ENCODE measurements around the gene ZDHHC3. TPM values are rescaled to one million over a fixed set of nuclear protein-coding genes. Genes with fewer than 3 reads are reported as not detected.

ZDHHC3 gene
- total and polyA plus RNA-seq, 4 donors, result 15.4 to 43.0 (median 24.4) TPM

- H3K4me1 ChIP-seq (ENCODE audit: control insufficient read depth in 4 of 4, insufficient read depth in 4 of 4, low read length in 3 of 4), result no peaks in the 10 kb centered on the region
- no peaks in the 10 kb centered on the region for H3K36me3 ChIP-seq (ENCODE audit: control insufficient read depth in 4 of 4, insufficient read depth in 3 of 4, low read depth in 1 of 4, low read length in 3 of 4)
- peaks cover 0 to 10% (median 3%) of the 10 kb centered on the region in 4 donors for H3K9me3 ChIP-seq (ENCODE audit: control insufficient read depth in 4 of 4, low read length in 3 of 4)
- no peak overlapping the region for H3K27ac ChIP-seq (ENCODE audit: low read depth in 1 of 2, low read length in 2 of 2)
- no peak for DNase-seq (ENCODE audit: low spot score)
- H3K27me3 ChIP-seq (ENCODE audit: control insufficient read depth in 4 of 4, insufficient read depth in 4 of 4, low read length in 3 of 4), result peaks cover 0 to 2% (median 0%) of the 10 kb centered on the region in 4 donors
- TF ChIP-seq HNF4G (IDR thresholded peaks at IDR 0.05), result no peak
- TF ChIP-seq EGR1 (IDR thresholded peaks at IDR 0.05; ENCODE audit: low read depth in 2 of 2), result no peak
- no peak for TF ChIP-seq MAX (IDR thresholded peaks at IDR 0.05)
- no peak for TF ChIP-seq GABPA (IDR thresholded peaks at IDR 0.05 in 1 of 2, conservative IDR thresholded peaks at IDR 0.05 in 1 of 2)
- no peak for TF ChIP-seq ZBTB33 (IDR thresholded peaks at IDR 0.05)
- no peak for TF ChIP-seq SP1 (IDR thresholded peaks at IDR 0.05)
- TF ChIP-seq HNF4A (conservative IDR thresholded peaks at IDR 0.05), result no peak
- TF ChIP-seq TAF1 (conservative IDR thresholded peaks at IDR 0.05), result no peak
- no peak for TF ChIP-seq RXRA (IDR thresholded peaks at IDR 0.05)
- TF ChIP-seq FOXA2 (IDR thresholded peaks at IDR 0.05), result no peak
- TF ChIP-seq RAD21 (IDR thresholded peaks at IDR 0.05), result no peak
- no peak overlapping the region for H3K4me3 ChIP-seq (ENCODE audit: low read depth in 1 of 3, low read length in 3 of 3)
- H3K9ac ChIP-seq (ENCODE audit: low read depth in 1 of 2, low read length in 2 of 2), result no peak overlapping the region
- 68% methylated on average over 4 of the region's 4 CpGs for WGBS
Measured at GRCh38 chr3:44906997-44907396, 69.0 kb downstream of the ZDHHC3 start.

GRCh38 chr3:44905446-44906157 lies 70.4 kb downstream of the ZDHHC3 start:
- no peak for DNase-seq (ENCODE audit: low spot score)
- TF ChIP-seq NR2F2 (IDR thresholded peaks at IDR 0.05) (no peak), SP1 (IDR thresholded peaks at IDR 0.05) (no peak), FOXA2 (IDR thresholded peaks at IDR 0.05) (no peak), HNF4G (IDR thresholded peaks at IDR 0.05) (no peak), RXRA (IDR thresholded peaks at IDR 0.05) (no peak), HNF4A (conservative IDR thresholded peaks at IDR 0.05) (no peak), GABPA (IDR thresholded peaks at IDR 0.05 in 1 of 2, conservative IDR thresholded peaks at IDR 0.05 in 1 of 2) (no peak), ZBTB33 (IDR thresholded peaks at IDR 0.05) (no peak), REST (IDR thresholded peaks at IDR 0.05) (no peak), ATF3 (IDR thresholded peaks at IDR 0.05) (no peak), FOXA1 (IDR thresholded peaks at IDR 0.05) (no peak), JUND (IDR thresholded peaks at IDR 0.05) (no peak), TAF1 (conservative IDR thresholded peaks at IDR 0.05) (no peak), RAD21 (IDR thresholded peaks at IDR 0.05) (no peak), CTCF (IDR thresholded peaks at IDR 0.05; ENCODE audit: low read depth, low read length, missing input control) (no peak), MAX (IDR thresholded peaks at IDR 0.05) (no peak)
- Histone ChIP-seq H3K9me3 (ENCODE audit: control insufficient read depth in 4 of 4, low read length in 3 of 4) (peaks cover 0 to 5% (median 3%) of the 10 kb centered on the region in 4 donors), H3K4me3 (ENCODE audit: low read depth in 1 of 3, low read length in 3 of 3) (no peak overlapping the region), H3K27me3 (ENCODE audit: control insufficient read depth in 4 of 4, insufficient read depth in 4 of 4, low read length in 3 of 4) (peaks cover 0 to 2% (median 0%) of the 10 kb centered on the region in 4 donors), H3K27ac (ENCODE audit: low read depth in 1 of 2, low read length in 2 of 2) (no peak overlapping the region), H3K36me3 (ENCODE audit: control insufficient read depth in 4 of 4, insufficient read depth in 3 of 4, low read depth in 1 of 4, low read length in 3 of 4) (no peaks in the 10 kb centered on the region), H3K4me1 (ENCODE audit: control insufficient read depth in 4 of 4, insufficient read depth in 4 of 4, low read length in 3 of 4) (no peaks in the 10 kb centered on the region), H3K9ac (ENCODE audit: low read depth in 1 of 2, low read length in 2 of 2) (no peak overlapping the region)
- WGBS, result 65% methylated on average over 3 of the region's 3 CpGs

All from liver (tissue), 9 donors.